NCI-H2196 (cell line): ENCODE data around the gene GTF3C5.

Experiments
- DNase-seq: peaks from one replicate; lab custom pipeline; 2025; ENCODE audit not compliant: unreplicated experiment; lab: John Stamatoyannopoulos, UW

Gene GTF3C5

GRCh38 chr9:133104718-133105460 lies 74.1 kb downstream of the GTF3C5 start:
- no peak for DNase-seq

- DNase-seq: no peak
Measured at GRCh38 chr9:133105461-133105770, 74.6 kb downstream of the GTF3C5 start.

- DNase-seq: no peak
Measured at GRCh38 chr9:133106511-133107244, 75.9 kb downstream of the GTF3C5 start.

- DNase-seq: no peak
Measured at GRCh38 chr9:133107245-133107722, 76.5 kb downstream of the GTF3C5 start.
